Thyroid gland (tissue), 4 donors: ENCODE data around the gene ATP6V0A4. TPM values are rescaled to one million over a fixed set of nuclear protein-coding genes. Genes with fewer than 3 reads are reported as not detected.

ENCODE experiments used
- DNase-seq, 2 donors: peaks; one replicate each; pipeline ENCODE4 v3.0.0-alpha.2; 2019
- H3K27ac ChIP-seq, 3 donors: fragments of 200-600 bp; sonication (generic); 1 replicate in 2 of 3; 2 replicates in 1 of 3; pipeline ENCODE4 v1.5.1; 2016 to 2019; ENCODE audit warnings: mild to moderate bottlenecking in 1 of 3, moderate library complexity in 1 of 3
- H3K27me3 ChIP-seq: fragments of 200-600 bp; sonication (generic); one replicate; pipeline ENCODE4 v1.5.1; 2019
- H3K36me3 ChIP-seq, 2 donors: fragments of 200-600 bp; sonication (generic); one replicate each; pipeline ENCODE4 v1.5.1; 2016 to 2019
- H3K4me1 ChIP-seq, 2 donors: fragments of 200-600 bp; sonication (generic); one replicate each; pipeline ENCODE4 v1.5.1; 2017 to 2019
- H3K4me3 ChIP-seq, 3 donors: fragments of 200-600 bp; sonication (generic); replicated peaks in 1 of 3; 1 replicate in 2 of 3; 2 replicates in 1 of 3; pipeline ENCODE4 v1.5.1; 2016; ENCODE audit warnings: mild to moderate bottlenecking in 1 of 3
- H3K9me3 ChIP-seq: fragments of 200-600 bp; sonication (generic); one replicate; pipeline ENCODE4 v1.5.1; 2017
- POLR2A ChIP-seq, 2 donors: fragments of 450-650 bp; IDR thresholded peaks; one replicate each; pipeline ENCODE4 v1.6.1; 2017; ENCODE audit warnings: antibody characterized with exemption in 2 of 2, mild to moderate bottlenecking in 2 of 2, moderate library complexity in 1 of 2
- WGBS, 2 donors: methylation state at CpG; one replicate each; pipeline ENCODE4 v1.1.5; 2017; 5-methylcytosine and 5-hydroxymethylcytosine counted together
- intact Hi-C: fragments of 100-400 bp; cut with DNase I; formaldehyde crosslinking; loops from one replicate; pipeline ENCODE4 v1.15.1; 2023
- total RNA-seq, 4 donors: library from RNA; depleted of rRNA; stranded (reverse); fragments of >200 nt; gene quantifications; one replicate each; pipeline ENCODE4 v1.2.3, GENCODE V29; 2016
- TF ChIP-seq, protein P1 (sequence below), 6 experiments: fragments of 200-600 bp in 3 of 6; fragments of 450-650 bp in 3 of 6; sonication (generic) in 3 of 6; IDR thresholded peaks; one replicate each; pipeline ENCODE4 v1.5.1; 2016 to 2019; ENCODE audit warnings: antibody characterized with exemption in 6 of 6, mild to moderate bottlenecking in 2 of 6, inconsistent platforms in 1 of 6, moderate library complexity in 1 of 6

Gene ATP6V0A4
- total RNA-seq, 4 donors from 2014 or later, result not detected

- H3K4me1 ChIP-seq, result peaks cover 0 to 6% of the 10 kb centered on the region in 2 donors
- intact Hi-C loops, result no loop called here
Measured at GRCh38 chr7:138662076-138662990, 135.7 kb downstream of the ATP6V0A4 start.

DNA sequence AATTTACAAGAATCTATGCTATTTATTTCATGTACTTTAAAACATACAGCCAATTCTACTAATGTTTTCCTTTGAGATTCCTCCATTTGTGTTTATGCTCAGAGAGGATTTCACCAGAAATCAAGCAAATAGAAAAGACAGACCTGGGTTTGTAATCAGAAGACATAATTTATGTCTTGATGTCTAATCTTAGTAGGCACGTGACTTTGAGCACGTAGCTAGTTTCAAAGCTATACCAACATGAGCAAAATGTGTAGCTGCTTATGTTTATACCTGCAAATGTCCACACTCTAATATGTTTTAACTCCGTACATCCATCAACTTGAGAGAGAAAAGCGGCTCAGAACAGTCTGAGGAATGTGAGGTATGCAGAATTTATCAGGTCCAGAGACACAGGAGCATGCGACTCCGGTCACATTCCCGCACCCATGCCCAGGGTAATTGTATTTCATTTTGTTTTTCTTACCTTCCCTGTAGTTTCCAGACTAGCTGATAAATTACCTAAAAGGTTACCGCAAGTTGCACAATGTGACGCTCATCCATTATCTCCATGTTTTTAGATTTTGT, 136.8 kb downstream of the ATP6V0A4 start:
- Histone ChIP-seq H3K4me1 (peaks cover 0 to 6% of the 10 kb centered on the region in 2 donors), H3K9me3 (no peaks in the 10 kb centered on the region), H3K27me3 (no peaks in the 10 kb centered on the region), H3K4me3 (no peak overlapping the region), H3K27ac (no peak overlapping the region), H3K36me3 (no peaks in the 10 kb centered on the region)
- 65 to 71% methylated on average over 9 of the region's 9 CpGs for WGBS, 2 donors
- intact Hi-C loops, result no loop called here
- DNase-seq, result no peak
- TF ChIP-seq POLR2A (IDR thresholded peaks at IDR 0.05), result no peak
- TF ChIP-seq, protein P1, sequence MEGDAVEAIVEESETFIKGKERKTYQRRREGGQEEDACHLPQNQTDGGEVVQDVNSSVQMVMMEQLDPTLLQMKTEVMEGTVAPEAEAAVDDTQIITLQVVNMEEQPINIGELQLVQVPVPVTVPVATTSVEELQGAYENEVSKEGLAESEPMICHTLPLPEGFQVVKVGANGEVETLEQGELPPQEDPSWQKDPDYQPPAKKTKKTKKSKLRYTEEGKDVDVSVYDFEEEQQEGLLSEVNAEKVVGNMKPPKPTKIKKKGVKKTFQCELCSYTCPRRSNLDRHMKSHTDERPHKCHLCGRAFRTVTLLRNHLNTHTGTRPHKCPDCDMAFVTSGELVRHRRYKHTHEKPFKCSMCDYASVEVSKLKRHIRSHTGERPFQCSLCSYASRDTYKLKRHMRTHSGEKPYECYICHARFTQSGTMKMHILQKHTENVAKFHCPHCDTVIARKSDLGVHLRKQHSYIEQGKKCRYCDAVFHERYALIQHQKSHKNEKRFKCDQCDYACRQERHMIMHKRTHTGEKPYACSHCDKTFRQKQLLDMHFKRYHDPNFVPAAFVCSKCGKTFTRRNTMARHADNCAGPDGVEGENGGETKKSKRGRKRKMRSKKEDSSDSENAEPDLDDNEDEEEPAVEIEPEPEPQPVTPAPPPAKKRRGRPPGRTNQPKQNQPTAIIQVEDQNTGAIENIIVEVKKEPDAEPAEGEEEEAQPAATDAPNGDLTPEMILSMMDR (IDR thresholded peaks at IDR 0.05), result no peak

More at GRCh38 chr7:138662076-138662990, 135.7 kb downstream of the ATP6V0A4 start:
- DNase-seq, result no peak
- Histone ChIP-seq H3K4me3 (no peak overlapping the region), H3K27ac (no peak overlapping the region), H3K27me3 (no peaks in the 10 kb centered on the region), H3K36me3 (no peaks in the 10 kb centered on the region), H3K9me3 (no peaks in the 10 kb centered on the region)
- TF ChIP-seq POLR2A (IDR thresholded peaks at IDR 0.05), result no peak
- TF ChIP-seq, protein P1 (IDR thresholded peaks at IDR 0.05), result no peak
- WGBS, 2 donors, result 84 to 90% methylated on average over 5 of the region's 5 CpGs

- 90 to 92% methylated on average over 4 of the region's 4 CpGs for WGBS, 2 donors
- Histone ChIP-seq H3K27ac (no peak overlapping the region), H3K4me1 (peaks cover 0 to 6% of the 10 kb centered on the region in 2 donors), H3K4me3 (no peak overlapping the region), H3K27me3 (no peaks in the 10 kb centered on the region), H3K9me3 (no peaks in the 10 kb centered on the region), H3K36me3 (no peaks in the 10 kb centered on the region)
- intact Hi-C loops, result no loop called here
- TF ChIP-seq, protein P1 (IDR thresholded peaks at IDR 0.05), result no peak
- no peak for TF ChIP-seq POLR2A (IDR thresholded peaks at IDR 0.05)
- DNase-seq, result no peak
Measured at GRCh38 chr7:138658889-138659288, 139.1 kb downstream of the ATP6V0A4 start.

DNA sequence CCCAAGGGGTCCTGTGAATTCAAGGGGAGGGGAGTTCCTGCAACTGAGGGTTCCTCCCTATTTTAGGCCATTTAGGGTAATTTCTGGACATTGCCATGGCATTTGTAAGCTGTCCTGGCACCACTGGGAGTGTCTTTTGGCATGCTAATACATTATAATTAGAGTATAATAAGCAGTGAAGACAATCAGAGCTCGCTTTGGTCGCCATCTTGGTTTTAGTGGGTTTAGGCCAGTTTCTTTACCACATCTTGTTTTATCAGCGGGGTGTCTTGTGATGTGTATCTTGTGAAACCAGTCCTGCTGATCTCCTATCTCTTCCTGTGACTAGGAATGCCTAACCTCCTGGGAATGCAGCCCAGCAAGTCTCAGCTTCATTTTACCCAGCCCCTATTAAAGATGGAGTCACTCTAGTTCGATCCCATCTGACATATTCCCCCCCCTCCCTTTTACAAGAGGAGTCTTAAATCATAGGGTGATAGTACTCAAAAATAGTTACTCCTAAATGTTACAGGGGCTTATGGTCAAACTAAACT, 140.1 kb downstream of the ATP6V0A4 start:
- TF ChIP-seq, protein P1 (IDR thresholded peaks at IDR 0.05), result no peak
- TF ChIP-seq POLR2A (IDR thresholded peaks at IDR 0.05), result no peak
- Histone ChIP-seq H3K36me3 (no peaks in the 10 kb centered on the region), H3K27me3 (no peaks in the 10 kb centered on the region), H3K9me3 (no peaks in the 10 kb centered on the region), H3K27ac (no peak overlapping the region), H3K4me1 (no peaks in the 10 kb centered on the region), H3K4me3 (no peak overlapping the region)
- intact Hi-C loops, result no loop called here
- no peak for DNase-seq
- 95 to 96% methylated on average over 4 of the region's 4 CpGs for WGBS, 2 donors

GRCh38 chr7:138656952-138657351, 141.0 kb downstream of the ATP6V0A4 start:
- intact Hi-C loops, result no loop called here
- no peaks in the 10 kb centered on the region for H3K4me1 ChIP-seq
- H3K27me3 ChIP-seq, result no peaks in the 10 kb centered on the region
- H3K36me3 ChIP-seq, result no peaks in the 10 kb centered on the region
- WGBS, 2 donors, result 90 to 91% methylated on average over 2 of the region's 2 CpGs
- H3K9me3 ChIP-seq, result no peaks in the 10 kb centered on the region
- no peak for DNase-seq
- H3K27ac ChIP-seq, result no peak overlapping the region
- no peak overlapping the region for H3K4me3 ChIP-seq
- TF ChIP-seq POLR2A (IDR thresholded peaks at IDR 0.05), result no peak
- TF ChIP-seq, protein P1 (IDR thresholded peaks at IDR 0.05), result no peak
